Measurements from ENCODE around the gene URB1.

The URB1 gene

DNA sequence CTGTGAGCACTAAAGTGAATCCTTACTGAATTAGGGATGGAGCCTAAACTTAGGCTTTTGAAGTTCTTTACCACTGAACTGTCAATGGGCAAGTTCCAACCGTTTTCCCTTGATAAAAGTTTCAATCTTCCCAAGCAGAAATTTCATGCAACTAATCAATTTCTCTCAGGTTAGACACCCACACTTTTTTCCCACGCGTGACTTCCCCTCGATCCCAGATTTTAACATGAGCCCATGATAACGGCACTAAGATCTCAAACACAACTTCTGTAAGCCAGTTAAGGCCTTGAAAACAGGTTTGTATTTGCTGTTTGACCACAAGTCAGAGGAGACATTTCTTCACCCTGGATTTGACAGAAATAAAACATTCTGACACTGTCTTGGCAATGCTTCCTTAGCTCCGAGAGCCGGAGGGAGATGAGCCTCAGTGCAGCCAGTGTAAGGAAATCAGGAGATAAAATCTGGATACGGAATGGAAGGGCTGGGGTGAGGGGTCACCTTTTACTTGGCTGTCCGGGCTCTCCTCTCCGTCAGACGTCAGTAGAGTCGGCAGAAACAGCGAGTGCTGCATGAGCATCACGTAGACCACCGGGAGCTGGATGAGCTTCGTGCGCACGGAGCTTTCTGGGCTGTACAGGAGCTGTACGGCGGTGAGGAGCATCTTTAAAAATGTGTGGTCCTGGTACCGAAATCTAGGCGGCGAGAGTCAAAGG is 54.4 kb downstream of the URB1 start:
- H3K27ac ChIP-seq, result no peak overlapping the region
- POLR2A ChIA-PET (ENCODE audit: low non-redundant PET), result no interaction called here
- no peak for DNase-seq (ENCODE audit: low spot score)
- CTCF ChIA-PET, result interaction anchor here (0.6 kb wide), 1 partner anchor 1307 kb away, joined by 4 read pairs; no protein-coding TSS in a partner anchor
- no peak for TF ChIP-seq CTCF (conservative IDR thresholded peaks at IDR 0.05; ENCODE audit: low read depth)

- CTCF ChIA-PET, result interaction anchor here (0.6 kb wide), 1 partner anchor 429 kb away, joined by 3 read pairs; no protein-coding TSS in a partner anchor
- POLR2A ChIA-PET (ENCODE audit: low non-redundant PET), result no interaction called here
- H3K27ac ChIP-seq, result peak overlapping the region; percentile 26
- no peak for DNase-seq (ENCODE audit: low spot score)
- TF ChIP-seq CTCF (conservative IDR thresholded peaks at IDR 0.05; ENCODE audit: low read depth), result no peak
Measured at GRCh38 chr21:32337206-32337605, 55.6 kb downstream of the URB1 start.

DNA sequence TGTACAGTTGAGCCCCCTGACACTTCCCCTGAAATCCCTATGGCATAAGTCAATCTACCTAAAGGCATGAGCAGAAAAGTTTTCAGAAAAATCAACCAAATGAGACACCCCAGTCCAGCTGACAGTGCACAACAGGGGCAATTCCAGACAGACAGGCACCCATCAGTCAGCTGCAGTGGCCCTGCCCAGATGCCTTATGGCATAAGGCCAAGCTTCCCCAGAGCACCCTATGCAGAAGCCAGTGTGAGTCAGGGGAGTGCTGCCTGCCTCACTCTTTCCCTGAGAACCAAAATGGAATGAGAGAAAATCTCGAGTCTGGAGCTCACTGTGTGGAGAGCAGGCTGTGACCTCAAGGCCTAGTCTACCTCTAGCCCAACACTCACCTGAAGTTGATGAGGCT is 56.1 kb downstream of the URB1 start:
- ChIA-PET CTCF (no interaction called here), POLR2A (ENCODE audit: low non-redundant PET) (no interaction called here)
- peak overlapping the region; percentile 26 for H3K27ac ChIP-seq
- TF ChIP-seq CTCF (conservative IDR thresholded peaks at IDR 0.05; ENCODE audit: low read depth), result no peak
- peak; percentile 26 for DNase-seq (ENCODE audit: low spot score)

GRCh38 chr21:32335601-32336575 is 56.9 kb downstream of the URB1 start:
- CTCF ChIA-PET, result interaction anchor here (1.0 kb wide), 1 partner anchor 550 kb away, joined by 3 read pairs; no protein-coding TSS in a partner anchor
- POLR2A ChIA-PET (ENCODE audit: low non-redundant PET), result no interaction called here
- TF ChIP-seq CTCF (conservative IDR thresholded peaks at IDR 0.05; ENCODE audit: low read depth), result no peak
- peak overlapping the region; percentile 26 for H3K27ac ChIP-seq
- no peak for DNase-seq (ENCODE audit: low spot score)

- TF ChIP-seq CTCF (conservative IDR thresholded peaks at IDR 0.05; ENCODE audit: low read depth), result no peak
- H3K27ac ChIP-seq, result no peak overlapping the region
- CTCF ChIA-PET, result interaction anchor here (1.0 kb wide), 1 partner anchor 549 kb away, joined by 3 read pairs; no protein-coding TSS in a partner anchor
- POLR2A ChIA-PET (ENCODE audit: low non-redundant PET), result no interaction called here
- DNase-seq (ENCODE audit: low spot score), result no peak
Measured at GRCh38 chr21:32334980-32335531, 57.8 kb downstream of the URB1 start.

GRCh38 chr21:32333953-32334673 is 58.7 kb downstream of the URB1 start:
- no peak for TF ChIP-seq CTCF (conservative IDR thresholded peaks at IDR 0.05; ENCODE audit: low read depth)
- ChIA-PET CTCF (no interaction called here), POLR2A (ENCODE audit: low non-redundant PET) (no interaction called here)
- DNase-seq (ENCODE audit: low spot score), result no peak
- H3K27ac ChIP-seq, result no peak overlapping the region
